NCI-H748 treated with DMSO at 0.1 percent for 48 hours (cell line): Measurements from ENCODE around the gene DKK3.

ENCODE experiments used
- DNase-seq: peaks from one replicate; lab custom pipeline; 2025; lab: John Stamatoyannopoulos, UW

The DKK3 gene

GRCh38 chr11:12029738-12030363 is 21.4 kb upstream of the DKK3 start:
- DNase-seq: no peak

GRCh38 chr11:12029119-12029518 is 20.7 kb upstream of the DKK3 start:
- no peak for DNase-seq

GRCh38 chr11:12028303-12028702 is 19.9 kb upstream of the DKK3 start:
- DNase-seq: no peak

- no peak for DNase-seq
Observed at GRCh38 chr11:12026331-12027211, 18.1 kb upstream of the DKK3 start.

GRCh38 chr11:12024254-12024926 is 16.0 kb upstream of the DKK3 start:
- no peak for DNase-seq

GRCh38 chr11:12023015-12023414 is 14.6 kb upstream of the DKK3 start:
- DNase-seq: no peak

DNA sequence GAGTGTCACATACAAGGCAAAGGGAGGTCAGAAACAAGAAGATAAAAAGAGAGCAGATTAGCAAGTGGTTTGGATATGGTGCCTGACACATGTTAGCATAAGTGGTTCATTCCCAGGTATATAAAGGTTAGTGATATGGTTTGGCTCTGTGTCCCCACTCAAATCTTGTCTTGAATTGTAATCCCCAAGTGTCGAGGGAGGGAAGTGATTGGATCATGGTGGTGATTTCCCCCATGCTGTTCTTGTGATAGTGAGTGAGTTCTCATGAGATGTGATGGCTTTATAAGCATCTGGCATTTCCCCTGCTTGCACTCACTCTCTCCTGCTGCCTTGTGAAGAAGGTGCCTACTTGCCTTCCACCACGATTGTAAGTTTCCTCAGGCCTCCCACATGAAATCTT is 12.1 kb upstream of the DKK3 start:
- DNase-seq: no peak

- DNase-seq: no peak
Observed at GRCh38 chr11:12019866-12020416, 11.5 kb upstream of the DKK3 start.

DNA sequence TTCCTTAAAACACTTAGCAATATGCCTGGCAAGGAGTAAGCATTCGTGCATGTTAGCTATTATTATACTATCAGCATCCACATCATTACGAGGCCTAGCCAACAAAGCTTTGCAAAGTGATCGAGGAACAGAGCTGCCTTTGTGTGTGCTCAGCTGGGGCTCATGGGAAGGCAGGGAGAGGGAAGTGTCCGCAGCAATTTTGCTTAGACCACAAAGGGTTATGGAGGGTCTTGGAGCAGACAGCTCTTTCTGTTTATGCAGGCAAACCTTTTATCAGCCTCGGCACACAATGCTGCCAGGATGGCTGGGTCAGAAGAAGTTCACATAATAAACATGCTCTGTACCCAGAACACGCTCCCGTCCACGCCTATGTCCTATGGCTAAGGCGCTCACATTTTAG is 10.9 kb upstream of the DKK3 start:
- no peak for DNase-seq

DNA sequence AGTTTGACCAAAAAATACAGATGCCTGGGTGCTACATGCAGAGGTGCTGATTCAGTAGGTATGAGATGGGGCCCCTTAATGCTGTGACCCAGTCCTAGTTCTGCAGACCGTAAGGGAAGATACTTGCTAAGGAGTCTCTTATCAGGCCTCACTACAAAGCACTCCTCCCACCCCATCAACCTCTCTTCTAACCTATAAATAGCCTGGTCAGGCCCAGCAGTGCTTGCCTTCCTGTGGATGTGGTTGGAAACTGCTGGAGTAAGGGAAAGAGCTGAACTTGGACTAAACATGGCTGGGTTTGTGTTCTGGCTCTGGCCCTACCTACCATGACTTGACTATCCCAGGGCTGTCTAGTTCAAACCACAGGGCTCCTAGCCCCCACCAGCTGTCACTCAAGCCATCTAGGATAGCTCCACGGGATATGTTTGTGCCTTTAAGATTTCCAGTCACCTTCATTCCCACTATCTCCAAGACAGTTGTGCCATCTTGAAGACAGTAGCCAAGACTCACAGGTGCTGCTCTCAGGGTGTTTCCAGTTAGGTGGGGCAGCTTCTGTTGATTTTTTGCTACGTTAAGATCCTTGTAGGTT is 9.5 kb upstream of the DKK3 start:
- DNase-seq: no peak

DNA sequence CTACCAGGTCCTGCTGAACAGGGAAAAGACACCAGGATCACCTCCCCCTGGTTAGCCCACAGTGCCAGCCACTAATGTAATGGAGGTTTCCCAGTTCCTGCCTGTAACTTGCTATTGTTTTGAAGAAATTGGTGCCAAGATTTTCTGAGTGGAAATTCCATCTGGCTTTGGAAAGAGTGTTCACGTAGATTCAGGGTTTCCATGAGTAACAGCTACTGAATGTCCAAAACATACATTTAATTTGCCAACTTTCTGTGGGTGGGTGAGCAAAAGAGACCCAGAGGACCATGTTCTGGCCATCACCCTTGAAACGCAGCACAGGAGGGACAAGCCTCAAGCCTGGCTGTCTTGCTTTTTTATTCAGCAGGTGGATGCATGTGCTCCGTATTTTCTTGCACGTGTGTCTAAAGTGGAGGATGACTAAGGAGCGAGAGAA is 8.8 kb upstream of the DKK3 start:
- DNase-seq: no peak

DNA sequence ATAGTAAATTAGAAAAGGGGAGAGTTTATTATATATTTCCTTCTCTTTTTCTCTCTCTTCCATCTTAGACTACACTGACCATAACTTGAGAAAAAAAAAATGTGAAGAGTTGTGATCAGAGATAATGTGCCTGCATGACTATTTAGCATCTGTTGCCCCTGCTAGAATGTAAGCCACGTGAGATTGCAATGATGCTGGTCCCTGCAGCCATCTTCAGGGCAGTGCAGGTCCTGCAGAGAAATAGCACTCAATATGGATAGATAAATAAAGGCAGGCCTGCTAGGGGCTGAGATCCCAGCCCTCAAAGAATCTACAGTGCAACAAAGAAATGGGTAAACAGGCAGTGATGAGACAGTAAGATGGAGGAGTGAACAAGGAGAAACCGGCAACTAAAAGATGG is 7.8 kb upstream of the DKK3 start:
- DNase-seq: no peak

- DNase-seq: no peak
Observed at GRCh38 chr11:12015486-12015885, 7.1 kb upstream of the DKK3 start.

GRCh38 chr11:12013781-12014180 is 5.4 kb upstream of the DKK3 start:
- no peak for DNase-seq

DNA sequence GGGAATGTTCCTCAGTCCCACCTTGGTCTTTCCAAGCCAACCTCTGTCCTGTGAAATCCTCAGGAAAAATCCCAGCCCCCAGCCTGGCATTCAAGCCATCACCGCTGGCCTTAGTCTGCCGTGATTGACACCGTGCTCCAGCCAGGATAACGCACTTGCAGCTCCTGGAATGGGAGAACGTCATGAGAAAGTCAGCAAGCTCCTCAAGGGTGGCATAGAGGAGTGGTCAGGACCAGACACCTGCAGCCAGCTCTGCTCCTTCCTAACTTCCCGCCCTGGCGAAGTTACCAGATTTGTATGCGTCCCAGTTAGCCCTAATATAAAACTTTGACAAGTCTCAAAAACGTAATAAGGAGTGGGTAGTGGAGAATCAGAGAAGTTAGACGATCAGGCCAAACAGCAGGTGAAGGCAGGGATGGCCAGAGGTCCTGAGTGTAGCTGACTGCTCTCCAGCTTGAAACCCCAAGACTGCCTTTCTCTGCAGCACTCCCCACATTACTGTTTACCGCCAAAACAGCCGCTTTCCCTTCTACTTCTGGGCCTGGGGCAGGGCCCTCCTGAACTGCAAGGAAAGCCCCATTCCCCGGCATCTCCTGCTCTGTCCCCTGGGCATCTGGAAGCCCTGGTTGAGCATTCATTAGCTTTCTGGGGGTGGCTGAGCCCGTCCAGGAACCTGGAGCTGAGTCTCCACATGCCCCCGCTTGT is 1.3 kb upstream of the DKK3 start:
- DNase-seq: no peak

GRCh38 chr11:12008790-12009616 is 577 bp upstream of the DKK3 start:
- peak; percentile 32 for DNase-seq

DNA sequence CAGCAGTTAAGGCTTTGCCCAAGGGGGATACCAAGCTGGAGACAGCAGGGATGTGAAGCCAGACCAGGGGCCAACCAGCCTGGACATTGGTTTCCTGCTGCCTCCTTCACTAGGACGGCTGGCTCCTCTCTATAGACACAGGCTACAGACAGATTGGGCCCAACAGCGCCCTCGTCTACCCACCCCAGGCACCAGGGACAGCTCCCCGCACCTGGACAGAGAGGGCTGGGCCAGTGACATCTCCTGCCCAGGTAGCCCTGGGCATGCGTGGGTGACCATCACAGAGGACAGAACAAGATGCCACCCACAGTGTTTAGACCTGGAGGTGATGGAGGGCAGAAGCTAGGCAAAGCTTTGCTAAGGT is 1.2 kb downstream of the DKK3 start:
- no peak for DNase-seq

- no peak for DNase-seq
Observed at GRCh38 chr11:12006552-12007229, 1.7 kb downstream of the DKK3 start.

DNA sequence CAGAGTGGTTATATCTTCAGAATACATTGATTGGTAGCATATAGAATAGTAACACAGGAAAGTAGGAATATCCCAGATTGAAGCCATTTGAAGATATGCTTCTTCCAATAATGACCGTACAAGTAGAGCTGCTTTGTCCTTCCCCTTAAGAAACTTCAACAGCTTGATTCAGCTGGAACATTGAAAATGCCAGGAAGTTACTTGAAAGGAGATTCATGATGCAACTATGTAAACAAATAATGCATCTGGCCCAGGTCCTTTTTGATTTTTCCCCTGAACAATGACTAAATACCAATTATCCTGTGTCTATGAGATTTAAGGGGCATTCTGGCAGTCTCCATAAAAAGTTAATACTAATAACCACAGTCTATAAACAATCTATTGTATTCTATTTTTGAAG is 3.0 kb downstream of the DKK3 start:
- no peak for DNase-seq

- no peak for DNase-seq
Observed at GRCh38 chr11:12005061-12005460, 3.4 kb downstream of the DKK3 start.
